GM12891 (cell line): Measurements from ENCODE around the gene ARSB.

Source experiments
- DNase-seq: peaks from one replicate; pipeline ENCODE4 v3.0.0; 2011; ENCODE audit warnings: low spot score; ENCODE audit not compliant: insufficient read length
- FAIRE-seq: peaks from 2 replicates; lab custom pipeline; 2011; peaks lifted over from hg19 to GRCh38; lab: Jason Lieb, UNC
- PAX5 ChIP-seq: IDR thresholded peaks from 2 replicates; pipeline ENCODE4 v1.6.1; 2011; ENCODE audit warnings: low read length, moderate library complexity, mild to moderate bottlenecking; ENCODE audit not compliant: insufficient read depth, severe bottlenecking
- POLR2A ChIP-seq: IDR thresholded peaks from 2 replicates; pipeline ENCODE4 v1.6.1; 2011; ENCODE audit warnings: low read depth, low read length, control low read depth
- POLR2AphosphoS5 ChIP-seq: IDR thresholded peaks from 2 replicates; pipeline ENCODE4 v1.6.1; 2011; ENCODE audit warnings: low read depth, low read length, control low read depth
- POU2F2 ChIP-seq: IDR thresholded peaks from 2 replicates; pipeline ENCODE4 v1.6.1; 2011; ENCODE audit warnings: low read depth, mild to moderate bottlenecking, control low read depth, low read length, moderate library complexity
- SPI1 ChIP-seq: IDR thresholded peaks from 2 replicates; pipeline ENCODE4 v1.6.1; 2011; ENCODE audit warnings: low read depth, low read length, control low read depth
- TAF1 ChIP-seq: IDR thresholded peaks from 2 replicates; pipeline ENCODE4 v1.6.1; 2011; ENCODE audit warnings: low read depth, low read length, control low read depth

Gene ARSB

GRCh38 chr5:78810098-78810920 is 174.8 kb downstream of the ARSB start:
- TF ChIP-seq POLR2AphosphoS5 (no peak), PAX5 (no peak), POLR2A (no peak), SPI1 (no peak), POU2F2 (no peak), TAF1 (no peak)
- DNase-seq = no peak
- FAIRE-seq = no peak

- TF ChIP-seq PAX5 (no peak), POLR2A (no peak), POLR2AphosphoS5 (no peak), POU2F2 (no peak), SPI1 (no peak), TAF1 (no peak)
- DNase-seq (no peak), FAIRE-seq (no peak)
These were observed 175.7 kb downstream of the ARSB start for GRCh38 chr5:78809444-78809843.

- TF ChIP-seq TAF1 (no peak), POU2F2 (no peak), POLR2AphosphoS5 (no peak), PAX5 (no peak), POLR2A (no peak), SPI1 (no peak)
- FAIRE-seq (no peak), DNase-seq (no peak)
These were observed 176.3 kb downstream of the ARSB start for GRCh38 chr5:78808818-78809217.

- no peak for TF ChIP-seq POLR2AphosphoS5
- no peak for TF ChIP-seq SPI1
- no peak for TF ChIP-seq PAX5
- TF ChIP-seq POU2F2 = no peak
- TF ChIP-seq TAF1 = no peak
- no peak for TF ChIP-seq POLR2A
- no peak for DNase-seq
- no peak for FAIRE-seq
These were observed 176.7 kb downstream of the ARSB start for GRCh38 chr5:78808380-78808779.

- DNase-seq (no peak), FAIRE-seq (no peak)
- no peak for TF ChIP-seq POLR2AphosphoS5
- TF ChIP-seq POLR2A = no peak
- no peak for TF ChIP-seq TAF1
- TF ChIP-seq SPI1 = no peak
- no peak for TF ChIP-seq POU2F2
- no peak for TF ChIP-seq PAX5
These were observed 178.6 kb downstream of the ARSB start for GRCh38 chr5:78806544-78806943.

GRCh38 chr5:78805474-78806124 is 179.5 kb downstream of the ARSB start:
- DNase-seq = no peak
- no peak for FAIRE-seq
- TF ChIP-seq SPI1 (no peak), PAX5 (no peak), POLR2A (no peak), POU2F2 (no peak), TAF1 (no peak), POLR2AphosphoS5 (no peak)

GRCh38 chr5:78804995-78805394 is 180.1 kb downstream of the ARSB start:
- no peak for TF ChIP-seq TAF1
- TF ChIP-seq SPI1 = no peak
- no peak for TF ChIP-seq POLR2AphosphoS5
- TF ChIP-seq PAX5 = no peak
- TF ChIP-seq POLR2A = no peak
- no peak for TF ChIP-seq POU2F2
- FAIRE-seq = no peak

GRCh38 chr5:78803941-78804340 is 181.2 kb downstream of the ARSB start:
- DNase-seq (no peak), FAIRE-seq (no peak)
- TF ChIP-seq SPI1 = no peak
- no peak for TF ChIP-seq POLR2A
- no peak for TF ChIP-seq PAX5
- no peak for TF ChIP-seq POLR2AphosphoS5
- TF ChIP-seq TAF1 = no peak
- TF ChIP-seq POU2F2 = no peak

More at GRCh38 chr5:78804995-78805394, 180.1 kb downstream of the ARSB start:
- no peak for DNase-seq

GRCh38 chr5:78803353-78803752 is 181.8 kb downstream of the ARSB start:
- TF ChIP-seq PAX5 = no peak
- no peak for TF ChIP-seq POLR2A
- TF ChIP-seq TAF1 = no peak
- no peak for TF ChIP-seq POU2F2
- TF ChIP-seq SPI1 = no peak
- no peak for TF ChIP-seq POLR2AphosphoS5
- FAIRE-seq (no peak), DNase-seq (no peak)

GRCh38 chr5:78801413-78801812 is 183.7 kb downstream of the ARSB start:
- FAIRE-seq = no peak

More at GRCh38 chr5:78801413-78801812, 183.7 kb downstream of the ARSB start:
- TF ChIP-seq POLR2A (no peak), PAX5 (no peak), POLR2AphosphoS5 (no peak), SPI1 (no peak), TAF1 (no peak), POU2F2 (no peak)
- DNase-seq = no peak
